CMK (cell line): ENCODE results near the gene ZNF333.

Experiments used
- DNase-seq: peaks from one replicate; pipeline ENCODE4 v3.0.0-alpha.2; 2010; ENCODE audit warnings: low read depth

Gene ZNF333

GRCh38 chr19:14689598-14690503 lies at the start of gene ZNF333:
ZNF333 (plus strand) TSS chr19:14690048; CDS start chr19:14693492, 3,444 bp downstream.
- peak; percentile 86 for DNase-seq

GRCh38 chr19:14648506-14648905 lies 41.3 kb upstream of the ZNF333 start:
- no peak for DNase-seq

GRCh38 chr19:14649020-14649419 lies 40.8 kb upstream of the ZNF333 start:
- DNase-seq = no peak

GRCh38 chr19:14650161-14650560 lies 39.7 kb upstream of the ZNF333 start:
- no peak for DNase-seq

GRCh38 chr19:14654786-14655560 lies 34.9 kb upstream of the ZNF333 start:
- DNase-seq = no peak

GRCh38 chr19:14655726-14656125 lies 34.1 kb upstream of the ZNF333 start:
- DNase-seq = no peak

- no peak for DNase-seq
Measured at GRCh38 chr19:14659874-14660489, 29.9 kb upstream of the ZNF333 start.

- DNase-seq = peak; percentile 34
Measured at GRCh38 chr19:14661372-14661924, 28.4 kb upstream of the ZNF333 start.

GRCh38 chr19:14669940-14670339 lies 19.9 kb upstream of the ZNF333 start:
- DNase-seq = no peak

- DNase-seq = no peak
Measured at GRCh38 chr19:14670408-14670807, 19.4 kb upstream of the ZNF333 start.

GRCh38 chr19:14672188-14672872 lies 17.5 kb upstream of the ZNF333 start:
- peak; percentile 51 for DNase-seq

- DNase-seq = no peak
Measured at GRCh38 chr19:14673088-14673487, 16.8 kb upstream of the ZNF333 start.

GRCh38 chr19:14674764-14675163 lies 15.1 kb upstream of the ZNF333 start, which contains the start of gene ADGRE3:
ADGRE3 (minus strand) TSS chr19:14674844; CDS start chr19:14674770, 74 bp downstream.
- no peak for DNase-seq

- DNase-seq = no peak
Measured at GRCh38 chr19:14676762-14677161, 13.1 kb upstream of the ZNF333 start.

GRCh38 chr19:14677464-14677863 lies 12.4 kb upstream of the ZNF333 start:
- no peak for DNase-seq

GRCh38 chr19:14678199-14678598 lies 11.6 kb upstream of the ZNF333 start:
- DNase-seq = no peak

GRCh38 chr19:14682084-14682483 lies 7.8 kb upstream of the ZNF333 start:
- DNase-seq = no peak

GRCh38 chr19:14683439-14683838 lies 6.4 kb upstream of the ZNF333 start:
- no peak for DNase-seq

- DNase-seq = no peak
Measured at GRCh38 chr19:14686411-14686810, 3.4 kb upstream of the ZNF333 start.

GRCh38 chr19:14694641-14695266 lies 4.9 kb downstream of the ZNF333 start:
- DNase-seq = no peak

GRCh38 chr19:14695471-14695870 lies 5.6 kb downstream of the ZNF333 start:
- DNase-seq = no peak
